ENCODE measurements around the gene RPAP3.

Gene RPAP3

GRCh38 chr12:47722136-47722834 lies 16.5 kb upstream of the RPAP3 start:
- H3K4me3 ChIP-seq (ENCODE audit: low read depth, low read length), result no peak overlapping the region

- no peak overlapping the region for H3K4me3 ChIP-seq (ENCODE audit: low read depth, low read length)
Observed at GRCh38 chr12:47721431-47721973, 15.7 kb upstream of the RPAP3 start.

- no peak overlapping the region for H3K4me3 ChIP-seq (ENCODE audit: low read depth, low read length)
Observed at GRCh38 chr12:47718531-47718930, 12.7 kb upstream of the RPAP3 start.

- no peak overlapping the region for H3K4me3 ChIP-seq (ENCODE audit: low read depth, low read length)
Observed at GRCh38 chr12:47717443-47718193, 11.8 kb upstream of the RPAP3 start.

GRCh38 chr12:47717046-47717442 lies 11.2 kb upstream of the RPAP3 start:
- no peak overlapping the region for H3K4me3 ChIP-seq (ENCODE audit: low read depth, low read length)

- no peak overlapping the region for H3K4me3 ChIP-seq (ENCODE audit: low read depth, low read length)
Observed at GRCh38 chr12:47715877-47716548, 10.2 kb upstream of the RPAP3 start.

- no peak overlapping the region for H3K4me3 ChIP-seq (ENCODE audit: low read depth, low read length)
Observed at GRCh38 chr12:47715393-47715876, 9.6 kb upstream of the RPAP3 start.

- H3K4me3 ChIP-seq (ENCODE audit: low read depth, low read length), result no peak overlapping the region
Observed at GRCh38 chr12:47714826-47715386, 9.1 kb upstream of the RPAP3 start.

GRCh38 chr12:47712171-47712570 lies 6.3 kb upstream of the RPAP3 start:
- no peak overlapping the region for H3K4me3 ChIP-seq (ENCODE audit: low read depth, low read length)

- H3K4me3 ChIP-seq (ENCODE audit: low read depth, low read length), result no peak overlapping the region
Observed at GRCh38 chr12:47711448-47711847, 5.6 kb upstream of the RPAP3 start.

GRCh38 chr12:47710278-47710677 lies 4.4 kb upstream of the RPAP3 start:
- no peak overlapping the region for H3K4me3 ChIP-seq (ENCODE audit: low read depth, low read length)

- H3K4me3 ChIP-seq (ENCODE audit: low read depth, low read length), result no peak overlapping the region
Observed at GRCh38 chr12:47709671-47710070, 3.8 kb upstream of the RPAP3 start.

- H3K4me3 ChIP-seq (ENCODE audit: low read depth, low read length), result no peak overlapping the region
Observed at GRCh38 chr12:47709237-47709636, 3.4 kb upstream of the RPAP3 start.

- H3K4me3 ChIP-seq (ENCODE audit: low read depth, low read length), result no peak overlapping the region
Observed at GRCh38 chr12:47707905-47708543, 2.2 kb upstream of the RPAP3 start.

GRCh38 chr12:47707355-47707754 lies 1.5 kb upstream of the RPAP3 start:
- no peak overlapping the region for H3K4me3 ChIP-seq (ENCODE audit: low read depth, low read length)

GRCh38 chr12:47705229-47705565 lies 633 bp downstream of the RPAP3 start:
- peak overlapping the region; percentile 80 for H3K4me3 ChIP-seq (ENCODE audit: low read depth, low read length)

- H3K4me3 ChIP-seq (ENCODE audit: low read depth, low read length), result peak overlapping the region; percentile 80
Observed at GRCh38 chr12:47704719-47705118, 1.1 kb downstream of the RPAP3 start.

GRCh38 chr12:47700263-47700662 lies 5.6 kb downstream of the RPAP3 start:
- H3K4me3 ChIP-seq (ENCODE audit: low read depth, low read length), result no peak overlapping the region

GRCh38 chr12:47698631-47699030 lies 7.2 kb downstream of the RPAP3 start:
- no peak overlapping the region for H3K4me3 ChIP-seq (ENCODE audit: low read depth, low read length)

GRCh38 chr12:47698055-47698454 lies 7.8 kb downstream of the RPAP3 start:
- no peak overlapping the region for H3K4me3 ChIP-seq (ENCODE audit: low read depth, low read length)

GRCh38 chr12:47689215-47689614 lies 16.6 kb downstream of the RPAP3 start:
- no peak overlapping the region for H3K4me3 ChIP-seq (ENCODE audit: low read depth, low read length)

Data from iPS-11a (cell line).